GM06990 (cell line): ENCODE data around the gene MKX.
"Not testable (repeated sequence)": the region's sequence is repeated elsewhere in the genome, so short reads cannot be mapped to it uniquely, and the experiment has no call there.

Experiments
- DNase-seq: peaks from one replicate; pipeline ENCODE4 v3.0.0-alpha.2; 2011; ENCODE audit not compliant: insufficient read length; ENCODE audit errors: extremely low read depth
- H3K27me3 ChIP-seq: replicated peaks from 2 replicates; pipeline ENCODE4 v1.6.0; 2011; ENCODE audit warnings: low read length; ENCODE audit not compliant: control insufficient read depth, insufficient read depth
- H3K36me3 ChIP-seq: 2 replicates; pipeline ENCODE4 v1.5.1; 2011; ENCODE audit warnings: low read length; ENCODE audit not compliant: control insufficient read depth, insufficient read depth
- H3K4me3 ChIP-seq: replicated peaks from 2 replicates; pipeline ENCODE4 v1.5.1; 2011; ENCODE audit warnings: low read depth, mild to moderate bottlenecking, control low read depth, low read length
- CTCF ChIP-seq: IDR thresholded peaks from 2 replicates; pipeline ENCODE4 v1.5.1; 2011; ENCODE audit warnings: low read length, control low read depth, mild to moderate bottlenecking, inconsistent platforms; ENCODE audit not compliant: insufficient read depth, poor library complexity, severe bottlenecking

Gene MKX

GRCh38 chr10:27688991-27689390, 56.6 kb downstream of the MKX start:
- DNase-seq, result no peak
- Histone ChIP-seq H3K27me3 (no peaks in the 10 kb centered on the region), H3K4me3 (no peak overlapping the region), H3K36me3 (no peaks in the 10 kb centered on the region)
- TF ChIP-seq CTCF, result no peak

GRCh38 chr10:27688276-27688675, 57.3 kb downstream of the MKX start:
- Histone ChIP-seq H3K4me3 (no peak overlapping the region), H3K27me3 (no peaks in the 10 kb centered on the region), H3K36me3 (no peaks in the 10 kb centered on the region)
- DNase-seq, result no peak
- no peak for TF ChIP-seq CTCF

- H3K27me3 ChIP-seq, result no peaks in the 10 kb centered on the region
- H3K36me3 ChIP-seq, result no peaks in the 10 kb centered on the region
- TF ChIP-seq CTCF, result no peak
- no peak for DNase-seq
- H3K4me3 ChIP-seq, result no peak overlapping the region
Measured at GRCh38 chr10:27687743-27688142, 57.9 kb downstream of the MKX start.

GRCh38 chr10:27687326-27687725, 58.3 kb downstream of the MKX start:
- Histone ChIP-seq H3K4me3 (no peak overlapping the region), H3K36me3 (no peaks in the 10 kb centered on the region), H3K27me3 (no peaks in the 10 kb centered on the region)
- no peak for DNase-seq
- no peak for TF ChIP-seq CTCF

- Histone ChIP-seq H3K27me3 (no peaks in the 10 kb centered on the region), H3K4me3 (no peak overlapping the region), H3K36me3 (no peaks in the 10 kb centered on the region)
- no peak for TF ChIP-seq CTCF
- no peak for DNase-seq
Measured at GRCh38 chr10:27685681-27686080, 59.9 kb downstream of the MKX start.

- no peak for TF ChIP-seq CTCF
- H3K4me3 ChIP-seq, result no peak overlapping the region
- DNase-seq, result no peak
- no peaks in the 10 kb centered on the region for H3K27me3 ChIP-seq
- no peaks in the 10 kb centered on the region for H3K36me3 ChIP-seq
Measured at GRCh38 chr10:27683226-27683625, 62.4 kb downstream of the MKX start.

- not testable (repeated sequence) for H3K4me3 ChIP-seq, DNase-seq, H3K27me3 ChIP-seq, H3K36me3 ChIP-seq
Measured at GRCh38 chr10:27681795-27682194, 63.8 kb downstream of the MKX start.
